GM18508 (cell line): ENCODE data around the gene COL18A1.

ENCODE experiments used
- ATAC-seq: cut with Tn5 transposase; IDR thresholded peaks from one replicate; pipeline ENCODE4 v1.9.1; 2021; ENCODE audit warnings: moderate number of reproducible peaks; ENCODE audit not compliant: insufficient read depth, unreplicated experiment

The COL18A1 gene

DNA sequence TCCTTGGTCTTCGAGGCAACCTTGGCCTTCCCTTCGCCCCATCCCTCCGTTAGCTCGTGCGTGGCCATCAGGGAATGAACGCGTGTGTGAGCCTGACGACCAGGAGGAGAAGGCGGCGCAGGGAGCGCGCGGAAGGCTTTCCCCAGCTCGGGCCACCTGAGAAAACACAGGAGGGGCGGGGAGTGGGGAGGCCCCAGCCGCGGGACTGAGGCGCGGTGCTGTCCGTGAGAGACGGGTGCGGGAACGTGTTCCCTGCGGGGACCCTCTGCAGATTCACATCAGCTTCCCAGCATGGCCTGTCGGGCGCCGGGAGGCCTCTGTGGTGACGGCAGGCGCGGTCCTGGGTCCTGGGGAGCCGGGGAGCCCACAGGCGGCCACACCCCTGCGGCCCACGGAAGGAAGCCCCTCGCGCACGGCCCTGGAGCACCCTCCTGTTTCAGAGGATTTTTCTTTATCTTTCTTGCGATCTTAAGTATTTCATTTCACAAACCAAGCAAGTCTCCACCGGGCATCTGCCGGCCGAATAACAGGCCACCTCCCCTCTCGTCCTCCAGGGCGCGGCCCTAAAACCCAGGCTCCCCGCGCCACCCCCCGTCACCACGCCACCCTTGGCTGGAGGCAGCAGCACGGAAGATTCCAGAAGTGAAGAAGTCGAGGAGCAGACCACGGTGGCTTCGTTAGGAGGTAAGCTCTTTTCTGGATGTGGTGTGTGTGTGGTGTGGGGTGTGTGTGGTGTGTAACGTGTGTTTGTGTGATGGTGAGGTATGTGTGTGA is 71.0 kb downstream of the COL18A1 start:
- ATAC-seq = no peak

DNA sequence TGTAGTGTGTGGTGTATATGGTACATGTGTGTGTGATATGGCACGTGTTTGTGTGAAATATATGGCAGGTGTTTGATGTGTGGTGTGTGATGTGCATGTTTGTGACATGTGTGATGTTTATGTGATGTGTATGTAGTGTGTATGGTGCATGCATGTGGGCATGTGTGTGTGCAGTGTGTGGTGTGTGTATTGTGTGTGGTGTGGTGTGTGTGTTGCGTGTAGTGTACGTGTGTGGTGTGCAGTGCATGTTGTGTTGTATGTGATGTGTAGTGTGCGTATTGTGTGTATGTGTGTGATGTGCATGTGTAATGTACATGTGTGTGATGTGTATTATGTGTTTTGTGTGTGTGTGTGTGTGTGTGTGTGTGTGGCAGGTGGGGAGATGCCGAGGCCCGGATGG is 71.6 kb downstream of the COL18A1 start:
- ATAC-seq = no peak

- no peak for ATAC-seq
Observed at GRCh38 chr21:45477176-45478114, 72.5 kb downstream of the COL18A1 start.

DNA sequence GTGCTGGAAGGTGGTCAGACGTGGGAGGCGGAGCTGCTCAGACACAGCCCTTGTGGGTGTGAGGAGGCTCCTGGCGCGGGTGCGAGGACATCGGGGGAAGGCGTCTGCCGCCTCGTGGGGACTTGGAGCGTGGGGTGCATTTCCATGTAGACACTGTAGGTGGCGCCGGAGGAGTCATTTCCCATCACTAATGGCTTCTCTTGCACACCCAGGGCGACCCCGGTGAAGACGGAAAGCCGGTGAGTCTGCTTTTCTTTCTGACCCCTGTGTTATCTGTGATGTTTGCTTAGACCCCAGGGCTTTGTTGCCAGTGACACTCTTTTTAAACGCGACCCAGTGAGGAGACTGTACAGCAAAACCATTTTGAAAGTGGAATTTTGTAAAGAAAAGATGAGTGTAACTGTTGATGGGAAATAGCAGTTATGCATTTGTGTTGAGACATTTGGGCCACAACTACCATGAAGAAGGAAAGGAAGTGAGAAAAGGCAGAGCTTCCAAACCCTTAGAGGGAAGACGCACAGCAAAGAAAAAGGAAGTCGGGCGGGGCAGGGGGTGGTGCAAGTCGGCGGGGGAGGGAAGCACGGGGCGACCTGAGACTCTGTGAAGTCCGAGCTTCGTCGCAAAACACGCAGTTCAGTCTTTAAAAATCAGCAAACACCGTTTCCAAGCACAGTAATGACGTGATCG is 73.3 kb downstream of the COL18A1 start:
- ATAC-seq = no peak

DNA sequence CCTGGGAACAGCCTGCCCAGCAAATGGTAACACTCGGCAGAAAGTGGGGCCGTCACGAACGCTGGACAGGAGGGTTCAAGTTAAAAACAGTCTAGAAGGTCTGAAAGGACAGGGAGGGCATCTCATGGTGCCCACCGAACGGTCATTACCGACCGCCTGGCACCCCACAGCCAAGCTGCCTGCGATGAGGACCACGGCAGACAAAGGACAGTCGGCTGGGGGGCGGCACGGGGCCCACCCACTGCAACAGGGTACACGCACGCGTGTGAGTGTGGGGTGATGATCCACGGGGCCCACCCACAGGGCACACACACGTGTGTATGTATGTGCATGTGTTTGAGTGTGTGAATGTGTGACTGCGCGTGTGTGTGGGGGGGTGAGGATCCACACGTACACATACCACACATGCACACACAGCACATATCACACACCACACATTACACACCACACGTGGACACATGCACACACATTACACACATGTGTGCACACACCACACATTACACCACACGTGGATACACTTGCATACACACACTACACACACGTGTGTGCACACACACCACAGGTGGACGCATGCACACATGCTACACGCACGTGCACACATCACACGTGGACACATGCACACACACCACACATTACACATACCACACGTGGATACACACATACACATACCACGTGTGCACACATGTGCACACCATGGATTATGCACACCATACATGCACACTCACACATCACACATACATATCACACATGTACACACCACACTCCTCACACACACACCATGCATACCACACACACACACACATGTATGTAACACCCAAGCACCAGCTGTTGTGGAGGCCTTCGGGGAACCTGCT is 74.1 kb downstream of the COL18A1 start:
- no peak for ATAC-seq

- ATAC-seq = no peak
Observed at GRCh38 chr21:45479691-45480675, 75.0 kb downstream of the COL18A1 start.

DNA sequence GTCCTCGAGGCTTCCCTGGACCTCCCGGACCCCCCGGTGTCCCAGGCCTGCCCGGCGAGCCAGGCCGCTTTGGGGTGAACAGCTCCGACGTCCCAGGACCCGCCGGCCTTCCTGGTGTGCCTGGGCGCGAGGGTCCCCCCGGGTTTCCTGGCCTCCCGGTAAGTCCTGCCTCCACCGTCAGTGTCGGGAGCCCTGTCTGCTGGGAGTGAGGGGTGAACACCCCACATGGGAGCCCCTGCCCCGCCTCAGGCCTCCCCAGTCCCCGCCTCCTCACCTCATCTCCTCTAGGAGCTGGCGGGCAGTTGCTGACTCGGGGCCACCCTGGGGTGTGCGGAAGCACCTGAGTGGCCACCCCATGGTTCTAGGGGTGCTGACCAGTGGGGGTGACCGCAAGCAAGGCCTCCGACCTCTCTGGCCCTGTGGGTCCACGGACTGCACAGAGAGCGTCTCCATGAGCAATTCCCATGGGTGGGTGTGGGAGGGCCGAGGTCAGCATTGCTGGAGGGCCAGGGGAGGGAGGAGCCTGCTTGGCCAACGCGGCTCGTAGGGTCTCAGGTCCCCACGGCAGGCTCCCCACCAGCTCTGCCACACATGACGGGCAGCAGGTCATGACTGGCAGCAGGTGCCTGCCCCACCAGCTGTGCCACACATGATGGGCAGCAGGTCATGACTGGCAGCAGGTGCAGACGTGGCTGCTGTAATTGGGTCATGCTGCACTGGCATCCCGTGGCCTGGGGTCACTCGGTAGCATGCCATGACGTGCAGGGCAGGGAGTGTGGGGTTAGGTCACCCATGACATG is 75.9 kb downstream of the COL18A1 start:
- ATAC-seq = no peak

DNA sequence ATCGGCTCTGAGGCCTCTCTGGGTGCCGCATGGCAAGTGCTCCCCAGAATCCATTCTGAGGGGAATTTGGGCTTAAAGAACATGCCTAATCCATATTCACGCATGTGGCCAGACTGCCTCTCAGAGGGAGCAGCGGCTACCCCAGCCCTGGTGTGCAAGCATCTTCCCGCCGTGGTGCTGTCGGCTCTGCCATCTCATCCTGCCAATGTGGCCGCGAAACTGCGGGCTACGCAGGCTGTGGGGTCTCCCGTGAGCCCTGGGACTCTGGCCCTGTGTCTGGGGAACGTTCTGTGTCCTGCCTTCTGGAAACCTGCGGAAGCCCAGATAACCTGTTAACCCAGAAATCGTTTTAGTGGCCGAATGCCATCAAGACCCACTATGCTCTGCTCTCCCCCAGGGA is 76.6 kb downstream of the COL18A1 start:
- ATAC-seq = no peak

- no peak for ATAC-seq
Observed at GRCh38 chr21:45481977-45482898, 77.3 kb downstream of the COL18A1 start.

- ATAC-seq = no peak
Observed at GRCh38 chr21:45482899-45483821, 78.2 kb downstream of the COL18A1 start.

- ATAC-seq = no peak
Observed at GRCh38 chr21:45484318-45484717, 79.4 kb downstream of the COL18A1 start.

DNA sequence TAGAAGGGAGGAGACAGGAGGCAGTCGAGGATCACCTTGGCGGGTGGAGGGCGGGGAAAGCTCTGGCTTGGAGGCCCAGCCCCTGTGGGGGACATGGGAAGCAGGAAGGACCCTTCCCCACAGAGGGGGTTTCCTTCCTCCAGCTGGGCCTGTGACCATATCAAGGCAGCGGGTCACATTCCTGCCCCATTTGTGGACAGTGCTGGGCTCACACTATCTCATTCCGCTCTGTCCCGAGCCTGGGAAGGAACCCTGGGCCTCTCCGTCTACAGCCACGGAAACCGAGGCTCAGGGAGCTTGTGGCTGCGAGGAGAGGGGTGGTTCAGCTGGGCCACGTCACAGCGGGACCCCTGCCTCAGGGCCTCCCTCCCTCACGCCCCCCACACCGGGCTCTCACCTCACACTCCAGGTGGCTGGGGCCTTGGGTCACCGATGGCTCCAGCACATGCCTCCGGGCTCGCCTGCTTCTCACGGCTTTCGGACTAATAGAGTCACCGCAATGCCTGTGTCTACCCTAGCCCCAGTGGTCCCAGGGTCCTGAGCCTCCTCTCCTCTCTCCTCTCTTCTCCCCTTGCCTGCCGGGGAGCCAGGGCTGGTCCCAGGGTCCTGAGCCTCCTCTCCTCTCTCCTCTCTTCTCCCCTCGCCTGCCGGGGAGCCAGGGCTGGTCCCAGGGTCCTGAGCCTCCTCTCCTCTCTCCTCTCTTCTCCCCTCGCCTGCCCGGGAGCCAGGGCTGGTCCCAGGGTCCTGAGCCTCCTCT is 80.9 kb downstream of the COL18A1 start:
- ATAC-seq = no peak

- no peak for ATAC-seq
Observed at GRCh38 chr21:45486443-45487160, 81.6 kb downstream of the COL18A1 start.

- no peak for ATAC-seq
Observed at GRCh38 chr21:45487161-45487806, 82.3 kb downstream of the COL18A1 start.
